GM21825 (cell line): ENCODE results near the gene FAM3C.

Experiments
- ATAC-seq: cut with Tn5 transposase; IDR thresholded peaks from one replicate; pipeline ENCODE4 v1.9.1; 2021; ENCODE audit warnings: mild to moderate bottlenecking, moderate library complexity; ENCODE audit not compliant: unreplicated experiment

The FAM3C gene

DNA sequence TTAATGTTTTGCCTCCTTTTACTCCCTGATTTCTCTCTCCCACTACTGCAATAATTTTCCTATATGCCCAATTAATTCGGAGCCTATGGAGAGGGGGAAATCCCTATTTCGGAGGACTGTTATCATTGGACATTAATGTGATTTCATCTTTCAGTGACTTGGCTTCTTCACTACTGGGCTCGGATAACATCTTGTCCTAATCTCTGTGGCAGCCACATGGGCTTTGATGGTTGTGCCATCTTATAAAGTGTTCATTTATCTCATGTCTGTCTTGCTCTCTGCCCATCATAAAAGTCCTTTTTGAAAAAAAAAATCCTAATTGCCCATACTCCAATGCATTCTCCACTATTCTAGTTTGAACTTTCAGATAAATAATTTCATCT, 15.5 kb upstream of the FAM3C start:
- ATAC-seq = no peak

DNA sequence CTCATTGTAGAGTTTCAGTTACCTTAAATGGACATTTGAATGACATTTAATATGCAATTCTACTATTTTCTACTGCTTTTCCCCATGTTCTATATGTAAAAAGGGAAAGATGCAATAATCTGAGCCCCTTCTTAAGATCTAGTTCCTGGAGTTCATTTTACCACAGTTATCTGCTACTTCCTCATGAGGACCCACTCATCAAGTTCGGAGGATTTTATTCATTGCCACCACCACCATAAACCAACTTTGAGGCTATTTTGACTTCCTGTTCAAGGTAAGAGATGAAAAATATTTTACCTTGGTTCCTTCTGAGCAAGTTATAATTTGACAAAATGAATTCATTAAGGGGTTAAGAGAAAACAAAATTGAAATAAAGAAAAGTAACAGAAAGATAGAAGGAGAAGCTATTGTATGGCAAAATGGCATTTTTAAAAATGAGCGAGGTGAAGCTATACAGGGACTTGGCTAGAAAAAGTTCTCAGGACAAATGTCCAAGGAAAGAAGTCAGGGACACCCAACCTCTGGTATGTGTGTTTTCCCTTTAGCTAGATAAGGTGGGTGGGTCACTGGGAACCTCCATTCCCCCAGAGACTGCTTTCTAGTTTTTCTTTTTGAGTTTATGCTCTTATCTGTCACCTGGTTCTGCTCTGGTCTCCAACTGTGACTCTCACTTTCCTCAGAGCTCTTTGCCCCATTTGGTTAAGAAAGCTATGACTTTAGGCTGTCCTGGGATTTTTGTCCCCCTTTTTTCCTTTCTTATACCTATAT, 14.9 kb upstream of the FAM3C start:
- ATAC-seq = peak; percentile 69

DNA sequence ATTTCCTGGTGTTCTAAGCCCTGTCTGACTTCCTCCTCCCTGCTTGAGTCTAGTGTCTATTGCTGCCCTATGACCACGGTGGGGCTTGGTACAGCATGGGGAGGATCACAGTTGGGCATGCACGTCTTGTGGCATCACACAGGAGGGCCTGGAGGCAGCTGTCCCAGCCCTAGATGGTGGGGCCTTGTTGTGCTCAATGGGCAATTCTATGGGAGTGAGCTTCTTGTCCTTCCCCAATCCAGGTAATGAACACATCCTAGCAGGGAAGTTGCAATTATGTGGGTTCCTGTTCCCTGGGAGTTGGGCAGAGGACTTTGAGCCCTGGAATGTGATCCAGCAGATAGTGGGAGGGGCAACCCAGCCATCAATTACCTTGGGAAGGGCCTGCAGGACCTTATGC, 10.8 kb upstream of the FAM3C start:
- no peak for ATAC-seq

DNA sequence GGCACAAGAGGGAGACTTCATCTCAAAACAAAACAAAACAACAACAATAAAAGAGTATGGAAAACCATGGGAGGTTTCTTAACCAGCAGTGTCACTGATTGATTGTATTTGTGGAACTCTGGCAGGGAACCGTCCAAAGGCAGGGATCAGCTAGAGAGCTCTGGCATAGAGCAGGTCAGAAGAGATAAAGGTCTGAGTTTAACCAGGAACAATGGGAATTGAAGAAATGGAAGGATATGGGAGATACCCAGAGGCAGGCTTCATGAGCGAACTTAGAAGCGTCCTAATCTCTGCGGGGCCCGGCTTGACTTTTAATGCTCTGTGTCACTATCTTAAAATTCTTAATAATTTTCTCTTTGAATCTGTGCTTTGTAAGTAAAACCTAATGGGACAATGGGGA, 10.4 kb upstream of the FAM3C start:
- no peak for ATAC-seq

DNA sequence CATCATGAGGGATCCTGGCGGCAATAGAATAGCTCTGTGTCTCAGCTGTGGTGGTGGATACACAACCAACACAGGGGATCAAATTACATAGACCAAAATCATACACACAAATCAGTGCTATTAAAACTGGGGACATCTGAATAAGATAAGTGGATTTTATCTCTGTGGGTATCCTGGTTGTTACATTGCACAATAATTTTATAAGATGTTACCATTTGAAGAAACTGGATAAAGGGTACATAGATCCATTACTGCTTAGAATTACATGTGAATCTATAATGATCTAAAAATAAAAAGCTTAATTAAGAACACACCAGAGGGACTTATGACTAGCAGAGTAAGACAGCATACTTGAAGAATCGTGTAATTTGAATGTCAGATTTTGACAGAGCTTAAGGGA, 8.2 kb upstream of the FAM3C start:
- ATAC-seq = no peak

DNA sequence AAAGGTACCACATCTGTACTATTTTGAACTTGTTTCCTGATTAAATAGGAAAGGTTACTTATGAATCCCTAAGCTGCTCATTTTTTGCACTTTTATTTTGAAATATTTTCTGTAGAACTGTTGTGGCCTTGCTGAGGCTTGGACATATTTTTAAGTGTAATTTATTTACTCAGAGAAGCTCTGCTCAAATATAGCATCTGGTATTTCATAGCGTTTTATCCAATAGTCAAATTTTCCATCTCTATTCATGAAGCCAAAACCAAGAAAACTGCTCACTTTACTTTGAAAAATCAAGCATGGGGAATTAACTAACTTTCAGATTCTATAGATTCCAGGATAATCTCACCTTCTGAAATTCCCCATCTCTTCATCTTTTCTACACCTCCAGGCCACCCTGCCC, 6.6 kb upstream of the FAM3C start:
- no peak for ATAC-seq

DNA sequence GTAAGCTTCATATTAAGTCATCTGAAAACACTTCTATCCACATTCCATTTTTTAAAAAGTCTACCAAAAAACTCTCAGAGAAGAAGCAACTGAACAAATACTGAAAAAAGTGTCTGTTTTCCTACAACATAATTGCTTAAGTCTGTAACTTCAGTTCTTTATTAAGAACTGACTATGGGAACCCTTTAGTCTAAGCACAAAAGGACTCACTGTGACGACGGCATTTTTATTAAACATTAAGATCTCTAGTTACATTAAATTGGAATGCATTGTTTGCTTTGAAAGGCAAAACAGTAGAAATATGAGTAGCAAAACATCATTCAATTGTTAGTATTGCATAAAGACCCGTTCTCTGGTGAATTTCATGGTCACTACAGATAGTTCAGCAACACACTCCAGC, 5.8 kb upstream of the FAM3C start:
- no peak for ATAC-seq

DNA sequence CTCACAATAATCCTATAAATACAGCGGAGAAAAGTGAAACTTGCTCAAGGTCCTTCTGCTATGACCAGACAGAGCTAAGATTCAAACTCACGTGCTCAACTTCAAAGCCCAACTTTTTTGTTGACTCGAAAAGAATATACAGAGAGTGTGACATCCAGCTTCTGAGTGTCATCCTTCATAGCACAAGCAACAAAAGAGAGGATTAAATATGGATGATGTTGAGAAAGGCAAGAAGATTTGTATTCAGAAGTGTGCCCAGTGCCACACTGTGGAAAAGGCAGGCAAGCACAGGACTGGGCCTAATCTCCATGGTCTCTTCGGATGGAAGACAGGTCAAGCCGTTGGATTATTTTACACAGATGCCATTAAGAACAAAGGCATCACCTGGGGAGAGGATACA, 2.1 kb upstream of the FAM3C start:
- no peak for ATAC-seq

DNA sequence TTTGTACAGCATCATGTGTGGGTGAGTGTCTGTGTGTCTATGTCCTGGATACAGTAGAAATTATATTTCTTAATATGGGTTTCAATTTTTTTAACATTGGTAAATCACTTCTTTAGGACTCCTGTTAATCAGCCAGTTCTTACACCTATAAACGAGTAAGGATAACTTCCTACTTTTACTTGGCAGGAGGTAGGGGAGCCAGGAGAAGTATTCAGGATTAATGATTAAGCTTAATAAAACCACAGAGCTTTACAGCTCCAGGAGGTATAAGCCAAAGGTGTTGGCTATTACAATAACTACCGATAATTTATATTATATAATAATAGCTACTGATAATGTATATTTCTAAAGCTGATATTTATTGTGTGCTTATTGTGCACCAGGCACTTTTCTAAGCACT, 1.7 kb upstream of the FAM3C start:
- ATAC-seq = no peak

- no peak for ATAC-seq
Observed at GRCh38 chr7:121397361-121397760, 1.3 kb upstream of the FAM3C start.

DNA sequence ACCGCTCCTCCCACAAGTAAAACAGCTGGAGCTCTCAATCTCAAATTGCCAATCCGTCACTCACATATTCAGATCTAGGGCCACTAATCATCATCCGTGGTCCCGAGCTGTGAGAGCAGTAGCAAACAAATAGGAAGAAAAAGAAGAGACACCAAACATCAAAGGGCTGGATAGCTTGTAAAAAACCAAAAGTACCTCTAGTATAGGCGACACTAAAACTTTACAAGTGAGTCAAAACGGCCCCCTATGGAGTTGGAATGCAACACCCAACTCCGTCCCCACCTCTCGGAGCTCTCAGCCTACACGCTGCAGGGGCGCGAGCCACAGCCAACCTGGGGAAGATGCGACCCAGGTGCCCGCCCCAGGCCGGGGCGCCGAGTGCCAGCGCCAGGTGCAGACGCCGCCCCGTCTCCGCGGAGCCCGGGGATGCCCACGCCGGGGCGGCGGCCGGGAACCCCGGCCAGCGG, 581 bp downstream of the FAM3C start:
- ATAC-seq = peak; percentile 36

- peak; percentile 19 for ATAC-seq
Observed at GRCh38 chr7:121394709-121395140, 1.4 kb downstream of the FAM3C start.

DNA sequence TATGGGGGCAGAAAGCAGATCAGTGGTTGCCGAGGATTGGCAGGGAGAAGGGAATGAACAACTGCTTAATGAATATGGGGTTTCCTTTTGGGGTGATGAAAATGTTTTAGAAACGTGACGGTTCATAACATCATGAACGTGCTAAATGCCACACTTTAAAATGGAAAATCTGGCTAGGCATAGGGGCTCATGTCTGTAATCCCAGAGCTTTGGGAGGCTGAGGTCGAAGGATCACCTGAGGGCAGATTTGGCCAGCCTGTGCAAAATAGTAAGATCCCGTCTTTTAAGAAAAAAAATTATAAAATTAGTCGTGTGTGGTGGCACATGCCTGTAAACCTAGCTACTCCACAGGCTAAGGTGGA, 3.1 kb downstream of the FAM3C start:
- ATAC-seq = no peak

DNA sequence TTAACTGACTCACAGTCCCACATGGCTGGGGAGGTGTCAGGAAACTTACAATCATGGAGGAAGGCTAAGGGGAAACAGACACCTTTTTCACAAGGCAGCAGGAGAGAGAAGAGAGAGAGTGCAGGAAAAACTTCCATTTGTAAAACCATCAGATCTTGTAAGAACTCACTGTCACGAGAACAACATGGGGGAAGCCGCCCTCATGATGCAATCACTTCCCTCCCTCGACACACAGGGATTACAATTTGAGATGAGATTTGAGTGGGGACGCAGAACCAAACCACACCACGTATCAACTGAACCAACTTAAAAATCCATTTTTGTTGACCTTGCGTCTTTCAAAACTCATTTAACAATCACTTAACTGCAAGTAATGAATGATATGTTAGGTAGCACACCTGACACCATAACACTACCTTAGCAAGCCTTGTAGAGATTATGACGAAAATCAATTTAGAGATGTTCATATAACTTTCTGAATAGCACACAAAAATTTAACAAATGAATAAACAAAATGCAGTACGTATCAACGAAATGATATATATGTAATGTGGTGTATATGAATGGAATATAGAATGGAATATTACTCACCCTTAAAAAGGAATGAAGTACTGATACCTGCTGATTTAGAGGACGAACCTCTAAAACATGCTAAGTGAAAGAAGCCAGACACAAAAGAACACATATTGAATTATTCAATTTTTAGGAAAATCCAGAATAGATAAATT, 3.7 kb downstream of the FAM3C start:
- no peak for ATAC-seq

DNA sequence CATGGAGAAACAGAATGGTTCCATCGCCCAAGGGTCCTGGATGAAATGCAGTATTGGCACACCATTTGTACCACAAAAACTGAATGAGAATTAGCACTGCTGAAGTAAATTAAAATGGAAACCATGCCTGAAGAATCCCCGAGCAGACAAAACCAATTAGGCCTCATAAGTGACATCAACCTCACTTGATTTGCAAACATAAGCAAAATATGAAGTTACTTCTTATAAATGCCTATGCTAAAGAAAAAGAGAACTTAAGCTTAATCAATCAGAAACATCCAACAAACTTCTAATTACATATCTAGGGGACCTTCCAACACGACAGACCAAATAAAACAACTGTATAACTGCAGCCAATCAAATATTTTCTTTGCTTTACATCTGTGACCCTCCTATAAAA, 4.4 kb downstream of the FAM3C start:
- ATAC-seq = no peak

- no peak for ATAC-seq
Observed at GRCh38 chr7:121390617-121391016, 5.5 kb downstream of the FAM3C start.

GRCh38 chr7:121390109-121390508, 6.0 kb downstream of the FAM3C start:
- ATAC-seq = no peak

DNA sequence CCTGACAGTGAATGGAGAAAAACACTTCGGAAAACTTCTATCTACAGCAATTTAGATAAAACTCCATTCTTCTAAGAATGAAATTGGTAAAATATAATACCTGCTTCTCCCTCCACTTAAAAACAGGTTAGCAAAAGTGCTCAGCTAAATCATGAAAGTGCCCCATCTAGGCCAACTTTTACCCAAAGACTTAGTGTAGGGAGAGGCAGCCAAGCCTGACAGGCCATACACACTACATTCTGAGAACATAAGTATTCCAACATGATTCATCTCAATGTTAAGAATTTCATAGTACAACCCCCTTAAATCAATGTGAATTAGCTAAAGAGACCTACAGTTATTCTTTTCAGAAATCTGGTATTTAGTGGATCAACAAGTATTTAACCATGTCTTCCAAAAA, 7.2 kb downstream of the FAM3C start:
- ATAC-seq = no peak

- peak; percentile 96 for ATAC-seq
Observed at GRCh38 chr7:121385800-121386179, 10.3 kb downstream of the FAM3C start.

DNA sequence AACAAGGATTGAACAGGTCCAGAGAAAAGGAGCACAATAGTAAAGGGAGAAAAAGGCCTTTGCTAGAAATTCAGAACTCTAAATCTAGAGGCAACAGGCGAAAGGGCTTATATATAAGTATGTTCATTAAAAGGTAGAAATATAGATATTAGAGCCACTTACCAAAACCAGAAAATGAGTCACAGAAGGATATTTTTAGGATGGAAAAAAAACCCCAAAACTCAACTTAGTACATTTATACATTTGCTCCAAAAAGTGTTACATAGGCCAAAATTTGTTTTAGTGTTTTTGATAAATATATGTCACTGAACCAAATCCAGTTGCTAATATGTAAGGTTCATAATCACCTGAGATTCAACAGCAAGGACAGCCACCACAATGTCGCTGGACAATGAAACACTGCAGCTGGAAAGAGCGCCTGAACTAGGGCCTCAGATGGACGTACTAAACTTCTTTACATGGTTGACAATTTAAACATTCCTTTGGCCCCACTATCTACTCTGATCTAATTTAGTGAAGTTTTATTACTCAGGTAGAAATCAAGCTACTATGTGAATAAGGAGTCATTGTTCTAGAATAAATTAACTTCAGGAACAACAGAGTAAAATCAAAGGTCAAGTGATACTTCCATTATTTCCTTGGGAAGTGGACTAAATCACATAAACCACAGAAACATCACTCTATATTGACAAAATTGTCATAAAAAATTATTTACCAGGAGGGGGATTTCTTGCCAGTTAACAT, 10.9 kb downstream of the FAM3C start:
- ATAC-seq = no peak

- ATAC-seq = no peak
Observed at GRCh38 chr7:121384265-121384664, 11.8 kb downstream of the FAM3C start.
